ENCODE measurements around the gene MACF1.
"Not testable (repeated sequence)": the region's sequence is repeated elsewhere in the genome, so short reads cannot be mapped to it uniquely, and the experiment has no call there.

Gene MACF1

DNA sequence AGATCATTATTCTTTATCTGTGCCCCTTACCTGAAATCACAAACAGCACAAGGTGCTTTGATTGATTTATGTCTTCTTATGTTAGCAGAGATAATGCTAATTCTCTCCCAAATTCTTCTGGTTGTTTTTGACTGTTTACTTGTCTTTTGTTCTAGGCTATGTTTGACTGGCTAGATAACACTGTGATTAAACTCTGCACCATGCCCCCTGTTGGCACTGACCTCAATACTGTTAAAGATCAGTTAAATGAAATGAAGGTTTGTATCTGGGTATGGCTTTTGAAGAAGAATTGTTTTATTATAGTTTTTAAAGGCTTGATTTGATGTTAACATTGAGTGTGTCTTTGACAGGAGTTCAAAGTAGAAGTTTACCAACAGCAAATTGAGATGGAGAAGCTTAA, 237.3 kb downstream of the MACF1 start:
- Histone ChIP-seq H4K20me1 (ENCODE audit: insufficient read depth, low read length) (no peaks in the 10 kb centered on the region), H3F3A (ENCODE audit: insufficient read depth, low read length) (no peaks in the 10 kb centered on the region), H3K9me3 (replicated peaks; ENCODE audit: insufficient read depth, low read length) (no peaks in the 10 kb centered on the region), H3K36me3 (replicated peaks; ENCODE audit: insufficient read depth, low read length) (peaks cover 19% of the 10 kb centered on the region; the same call in 1 of the 2 replicates), H3K27me3 (replicated peaks; ENCODE audit: insufficient read depth, low read length) (no peaks in the 10 kb centered on the region), H3K4me2 (ENCODE audit: low read depth, low read length) (no peak overlapping the region), H3K4me3 (ENCODE audit: low read length) (no peak overlapping the region), H3K9ac (ENCODE audit: low read length) (no peak overlapping the region), H3K4me1 (ENCODE audit: low read length) (no peaks in the 10 kb centered on the region), H2AFZ (ENCODE audit: low read length) (no peak overlapping the region), H3K27ac (ENCODE audit: low read length) (no peak overlapping the region), H3K79me2 (ENCODE audit: low read length) (no peaks in the 10 kb centered on the region), H3K9me2 (replicated peaks; ENCODE audit: insufficient read depth, low read length) (no peaks in the 10 kb centered on the region)
- DNase-seq = no peak
- no peak for TF ChIP-seq EZH2 (optimal IDR thresholded peaks at IDR 0.05; ENCODE audit: low read depth, low read length)
- TF ChIP-seq, protein P1, sequence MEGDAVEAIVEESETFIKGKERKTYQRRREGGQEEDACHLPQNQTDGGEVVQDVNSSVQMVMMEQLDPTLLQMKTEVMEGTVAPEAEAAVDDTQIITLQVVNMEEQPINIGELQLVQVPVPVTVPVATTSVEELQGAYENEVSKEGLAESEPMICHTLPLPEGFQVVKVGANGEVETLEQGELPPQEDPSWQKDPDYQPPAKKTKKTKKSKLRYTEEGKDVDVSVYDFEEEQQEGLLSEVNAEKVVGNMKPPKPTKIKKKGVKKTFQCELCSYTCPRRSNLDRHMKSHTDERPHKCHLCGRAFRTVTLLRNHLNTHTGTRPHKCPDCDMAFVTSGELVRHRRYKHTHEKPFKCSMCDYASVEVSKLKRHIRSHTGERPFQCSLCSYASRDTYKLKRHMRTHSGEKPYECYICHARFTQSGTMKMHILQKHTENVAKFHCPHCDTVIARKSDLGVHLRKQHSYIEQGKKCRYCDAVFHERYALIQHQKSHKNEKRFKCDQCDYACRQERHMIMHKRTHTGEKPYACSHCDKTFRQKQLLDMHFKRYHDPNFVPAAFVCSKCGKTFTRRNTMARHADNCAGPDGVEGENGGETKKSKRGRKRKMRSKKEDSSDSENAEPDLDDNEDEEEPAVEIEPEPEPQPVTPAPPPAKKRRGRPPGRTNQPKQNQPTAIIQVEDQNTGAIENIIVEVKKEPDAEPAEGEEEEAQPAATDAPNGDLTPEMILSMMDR (IDR thresholded peaks at IDR 0.05; ENCODE audit: low read length) = no peak
- no peak for TF ChIP-seq EZH2phosphoT487 (IDR thresholded peaks at IDR 0.05; ENCODE audit: low read length)

DNA sequence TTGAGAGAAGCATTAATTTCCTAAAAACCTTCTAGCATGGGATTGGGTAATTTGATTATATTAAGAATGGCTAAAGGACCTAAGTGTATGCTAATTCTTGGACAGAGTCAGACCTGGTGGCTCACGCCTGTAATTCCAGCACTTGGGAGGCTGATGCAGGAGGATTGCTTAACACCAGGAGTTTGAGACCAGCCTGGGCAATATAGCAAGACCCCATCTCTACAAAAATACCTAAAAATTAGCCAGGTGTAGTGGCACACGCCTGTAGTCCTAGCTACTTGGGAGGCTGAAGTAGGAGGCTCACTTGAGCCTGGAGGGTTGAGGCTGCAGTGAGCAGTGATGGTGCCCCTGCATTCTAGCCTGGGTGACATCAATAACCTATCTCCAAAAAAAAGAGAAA, 241.1 kb downstream of the MACF1 start:
- Histone ChIP-seq H2AFZ (ENCODE audit: low read length) (no peak overlapping the region), H3K36me3 (replicated peaks; ENCODE audit: insufficient read depth, low read length) (peaks cover 38% of the 10 kb centered on the region; the same call in 1 of the 2 replicates), H3K27ac (ENCODE audit: low read length) (no peak overlapping the region), H3K4me1 (ENCODE audit: low read length) (no peaks in the 10 kb centered on the region), H3K4me2 (ENCODE audit: low read depth, low read length) (no peak overlapping the region), H3K79me2 (ENCODE audit: low read length) (no peaks in the 10 kb centered on the region), H3F3A (ENCODE audit: insufficient read depth, low read length) (no peaks in the 10 kb centered on the region), H3K27me3 (replicated peaks; ENCODE audit: insufficient read depth, low read length) (no peaks in the 10 kb centered on the region), H3K4me3 (ENCODE audit: low read length) (no peak overlapping the region), H3K9me3 (replicated peaks; ENCODE audit: insufficient read depth, low read length) (no peaks in the 10 kb centered on the region), H4K20me1 (ENCODE audit: insufficient read depth, low read length) (no peaks in the 10 kb centered on the region), H3K9ac (ENCODE audit: low read length) (no peak overlapping the region), H3K9me2 (replicated peaks; ENCODE audit: insufficient read depth, low read length) (no peaks in the 10 kb centered on the region)
- DNase-seq = no peak
- no peak for TF ChIP-seq EZH2phosphoT487 (IDR thresholded peaks at IDR 0.05; ENCODE audit: low read length)
- TF ChIP-seq, protein P1 (IDR thresholded peaks at IDR 0.05; ENCODE audit: low read length) = no peak
- TF ChIP-seq EZH2 (optimal IDR thresholded peaks at IDR 0.05; ENCODE audit: low read depth, low read length) = no peak

DNA sequence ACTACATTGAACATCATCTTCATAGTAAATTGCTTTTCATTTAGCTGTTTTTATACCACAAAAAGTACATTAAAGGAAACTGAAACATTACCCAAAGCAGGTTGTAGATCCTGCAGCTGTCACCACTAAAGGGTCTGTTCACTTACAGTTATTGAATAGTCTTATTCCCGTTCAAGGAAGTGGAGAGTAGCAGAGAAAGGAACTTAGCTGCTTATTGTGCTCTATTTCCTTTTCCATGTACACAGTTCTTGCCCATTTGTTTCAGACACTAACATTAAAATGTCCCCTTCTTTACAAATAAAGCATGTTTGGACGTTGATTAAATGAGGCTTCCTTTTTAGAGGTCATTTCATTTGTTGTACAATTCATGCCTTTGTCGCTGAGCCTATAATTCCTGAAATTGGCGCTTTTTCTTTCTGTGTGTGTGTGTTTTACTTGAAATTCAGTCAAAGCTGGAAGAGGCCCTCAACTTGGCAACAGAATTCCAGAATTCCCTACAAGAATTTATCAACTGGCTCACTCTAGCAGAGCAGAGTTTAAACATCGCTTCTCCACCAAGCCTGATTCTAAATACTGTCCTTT, 242.6 kb downstream of the MACF1 start:
- no peak overlapping the region for H3K9ac ChIP-seq (ENCODE audit: low read length)
- H2AFZ ChIP-seq (ENCODE audit: low read length) = no peak overlapping the region
- H3K4me3 ChIP-seq (ENCODE audit: low read length) = no peak overlapping the region
- no peaks in the 10 kb centered on the region for H4K20me1 ChIP-seq (ENCODE audit: insufficient read depth, low read length)
- H3K9me2 ChIP-seq (replicated peaks; ENCODE audit: insufficient read depth, low read length) = no peaks in the 10 kb centered on the region
- peaks cover 28% of the 10 kb centered on the region for H3K36me3 ChIP-seq (replicated peaks; ENCODE audit: insufficient read depth, low read length)
- H3F3A ChIP-seq (ENCODE audit: insufficient read depth, low read length) = no peaks in the 10 kb centered on the region
- H3K27me3 ChIP-seq (replicated peaks; ENCODE audit: insufficient read depth, low read length) = no peaks in the 10 kb centered on the region
- H3K9me3 ChIP-seq (replicated peaks; ENCODE audit: insufficient read depth, low read length) = no peaks in the 10 kb centered on the region
- no peak for DNase-seq
- H3K79me2 ChIP-seq (ENCODE audit: low read length) = no peaks in the 10 kb centered on the region
- TF ChIP-seq, protein P1 (IDR thresholded peaks at IDR 0.05; ENCODE audit: low read length) = no peak
- H3K4me2 ChIP-seq (ENCODE audit: low read depth, low read length) = no peak overlapping the region
- no peak overlapping the region for H3K27ac ChIP-seq (ENCODE audit: low read length)
- H3K4me1 ChIP-seq (ENCODE audit: low read length) = no peaks in the 10 kb centered on the region

DNA sequence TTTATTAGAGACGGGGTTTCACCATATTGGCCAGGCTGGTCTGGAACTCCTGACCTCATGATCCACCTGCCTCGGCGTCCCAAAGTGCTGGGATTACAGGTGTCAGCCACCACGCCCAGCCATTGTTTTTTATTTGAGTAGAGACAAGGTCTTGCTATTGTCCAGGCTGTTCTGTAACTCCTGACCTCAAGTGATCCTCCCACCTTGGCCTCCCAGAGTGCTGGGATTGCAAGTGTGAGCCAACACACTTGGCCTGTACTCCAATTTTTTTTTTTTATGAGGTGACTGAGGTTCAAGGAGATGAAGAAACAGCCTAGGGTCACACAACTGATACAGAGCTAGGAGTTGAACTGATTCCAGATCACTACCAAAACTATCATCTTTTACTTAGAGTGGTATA, 245.5 kb downstream of the MACF1 start:
- H2AFZ ChIP-seq (ENCODE audit: low read length); H3K9me3 ChIP-seq (replicated peaks; ENCODE audit: insufficient read depth, low read length); H3K4me3 ChIP-seq (ENCODE audit: low read length); H3K27ac ChIP-seq (ENCODE audit: low read length); H3K4me1 ChIP-seq (ENCODE audit: low read length); H3K79me2 ChIP-seq (ENCODE audit: low read length); H4K20me1 ChIP-seq (ENCODE audit: insufficient read depth, low read length); DNase-seq; H3K9me2 ChIP-seq (replicated peaks; ENCODE audit: insufficient read depth, low read length); H3K9ac ChIP-seq (ENCODE audit: low read length); H3K27me3 ChIP-seq (replicated peaks; ENCODE audit: insufficient read depth, low read length); H3K4me2 ChIP-seq (ENCODE audit: low read depth, low read length); H3F3A ChIP-seq (ENCODE audit: insufficient read depth, low read length): not testable (repeated sequence)
- H3K36me3 ChIP-seq (replicated peaks; ENCODE audit: insufficient read depth, low read length) = peaks cover 22% of the 10 kb centered on the region
